NCI-H1930 (cell line): ENCODE measurements around the gene CEP170B.
"Not testable (repeated sequence)": the region's sequence is repeated elsewhere in the genome, so short reads cannot be mapped to it uniquely, and the experiment has no call there.

Source experiments
- DNase-seq, 2 experiments: peaks; one replicate each; lab custom pipeline; 2025; lab: John Stamatoyannopoulos, UW

CEP170B gene

DNA sequence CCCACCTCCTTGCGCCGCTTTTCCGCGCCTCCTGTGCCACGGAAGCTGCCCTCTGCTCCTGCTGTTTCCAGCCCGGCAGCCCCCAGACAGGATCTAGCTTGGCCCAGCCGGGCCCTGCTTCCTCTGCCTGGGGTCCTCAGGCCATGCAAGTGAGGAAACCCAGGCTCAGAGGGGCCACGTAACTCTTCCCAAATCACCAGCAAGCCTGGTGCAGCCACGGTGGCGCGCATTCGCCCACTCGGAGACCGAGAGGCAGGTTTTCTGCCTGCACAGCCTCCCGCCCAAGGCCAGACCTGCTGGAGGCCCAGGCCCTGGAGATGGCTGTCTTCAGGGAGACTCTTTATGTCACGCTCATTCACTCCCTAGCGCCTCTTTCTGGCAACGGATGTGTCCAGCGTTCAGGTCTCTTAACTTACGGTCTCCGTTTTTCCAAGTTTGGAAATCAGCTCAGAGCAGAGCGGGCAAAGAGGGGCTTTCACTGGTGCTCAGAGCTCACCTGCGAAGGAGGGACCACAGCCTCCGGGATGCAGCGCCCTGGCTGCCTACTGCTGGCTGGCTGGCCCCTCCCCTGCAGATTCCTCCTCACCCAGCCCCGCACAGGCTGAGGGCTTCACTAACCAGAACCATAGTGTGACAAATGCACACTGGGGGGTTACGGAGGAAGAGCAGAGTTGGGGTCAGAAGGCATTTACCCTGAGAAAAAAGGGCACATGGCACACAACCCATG, 20.6 kb upstream of the CEP170B start:
- no peak for DNase-seq

- DNase-seq = no peak
Measured at GRCh38 chr14:104845033-104845666, 19.9 kb upstream of the CEP170B start.

GRCh38 chr14:104845834-104846441, 19.1 kb upstream of the CEP170B start:
- DNase-seq = no peak

- no peak for DNase-seq
Measured at GRCh38 chr14:104852280-104852663, 12.8 kb upstream of the CEP170B start.

GRCh38 chr14:104855532-104856090, 9.5 kb upstream of the CEP170B start:
- DNase-seq = no peak

GRCh38 chr14:104856157-104856868, 8.8 kb upstream of the CEP170B start:
- no peak for DNase-seq

DNA sequence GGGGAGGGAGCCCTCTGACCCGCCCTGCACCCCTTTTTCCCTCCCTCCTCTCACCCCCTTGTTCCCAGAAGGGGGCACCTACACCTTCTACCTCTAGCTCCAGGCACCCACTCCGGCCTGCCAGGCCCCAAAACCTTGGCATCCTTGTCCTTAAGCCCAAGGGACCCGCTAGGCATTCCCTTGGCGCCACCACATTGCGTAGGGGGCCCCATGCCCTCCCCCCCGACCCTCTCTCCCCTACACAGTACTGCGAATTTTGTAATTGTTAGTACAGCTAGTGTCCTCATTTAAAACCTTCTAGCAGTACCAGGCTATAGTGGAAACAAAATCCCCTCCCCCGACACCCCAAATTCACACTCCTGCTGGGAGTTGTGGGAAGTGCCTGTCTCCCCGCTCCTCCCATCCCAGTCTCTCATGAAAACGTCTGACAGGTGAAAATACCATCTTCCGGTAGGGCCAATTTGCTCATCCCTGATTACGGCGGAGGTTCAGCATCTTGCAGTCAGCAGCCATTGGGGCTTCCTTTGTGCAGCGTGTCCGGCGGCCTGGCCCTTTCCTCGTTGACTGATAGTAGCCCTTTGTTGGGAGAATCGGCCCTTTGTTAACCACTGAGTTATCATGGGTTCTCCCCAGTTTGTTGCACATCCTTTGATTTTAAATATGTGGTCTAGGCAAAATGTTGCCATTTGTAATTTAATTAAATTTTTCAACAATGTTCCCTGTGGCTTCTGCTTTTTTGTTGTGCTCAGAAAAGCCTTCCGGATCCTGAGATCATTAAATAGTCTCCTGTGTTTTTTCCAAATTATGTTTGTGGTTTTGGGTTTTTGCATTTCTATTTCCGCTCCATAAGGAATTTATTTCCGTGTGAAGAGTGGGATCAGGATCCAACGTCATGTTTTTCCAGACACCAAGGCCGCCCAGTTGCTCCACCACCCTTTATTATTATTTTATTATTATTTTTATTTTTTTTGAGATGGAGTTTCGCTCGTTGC, 7.9 kb upstream of the CEP170B start:
- no peak for DNase-seq

- not testable (repeated sequence) for DNase-seq
Measured at GRCh38 chr14:104857931-104858330, 7.1 kb upstream of the CEP170B start.

DNA sequence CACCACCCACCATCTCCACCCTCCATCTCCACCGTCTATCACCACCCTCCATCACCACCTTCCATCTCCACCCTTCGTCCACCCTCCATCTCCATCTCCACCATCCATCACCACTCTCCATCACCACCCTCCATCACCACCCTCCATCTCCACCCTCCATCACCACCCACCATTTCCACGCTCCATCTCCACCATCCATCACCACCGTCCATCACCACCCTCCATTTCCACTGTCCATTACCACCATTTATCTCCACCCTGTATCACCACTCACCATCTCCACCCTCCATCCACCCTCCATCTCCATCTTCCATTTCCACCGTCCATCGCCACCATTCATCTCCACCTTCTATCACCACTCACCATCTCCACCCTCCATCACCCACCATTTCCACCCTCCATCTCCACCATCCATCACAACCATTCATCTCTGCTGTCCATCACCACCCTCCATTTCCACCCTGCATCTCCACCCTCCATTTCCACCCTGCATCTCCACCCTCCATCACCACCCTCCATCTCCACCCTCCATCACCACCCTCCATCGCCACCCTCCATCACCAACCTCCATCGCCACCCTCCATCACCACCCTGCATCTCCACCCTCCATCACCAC, 6.1 kb upstream of the CEP170B start:
- DNase-seq = no peak

DNA sequence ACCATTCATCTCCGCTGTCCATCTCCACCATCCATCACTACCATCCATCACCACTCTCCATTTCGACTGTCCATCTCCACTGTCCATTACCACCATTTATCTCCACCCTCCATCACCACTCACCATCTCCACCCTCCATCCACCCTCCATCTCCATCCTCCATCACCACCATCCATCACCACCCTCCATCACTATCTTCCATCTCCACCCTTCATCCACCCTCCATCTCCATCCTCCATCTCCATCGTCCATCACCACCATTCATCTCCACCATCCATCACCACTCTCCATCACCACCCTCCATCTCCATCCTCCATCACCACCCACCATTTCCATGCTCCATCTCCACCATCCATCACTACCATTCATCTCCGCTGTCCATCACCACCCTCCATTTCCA, 5.2 kb upstream of the CEP170B start:
- DNase-seq = no peak

DNA sequence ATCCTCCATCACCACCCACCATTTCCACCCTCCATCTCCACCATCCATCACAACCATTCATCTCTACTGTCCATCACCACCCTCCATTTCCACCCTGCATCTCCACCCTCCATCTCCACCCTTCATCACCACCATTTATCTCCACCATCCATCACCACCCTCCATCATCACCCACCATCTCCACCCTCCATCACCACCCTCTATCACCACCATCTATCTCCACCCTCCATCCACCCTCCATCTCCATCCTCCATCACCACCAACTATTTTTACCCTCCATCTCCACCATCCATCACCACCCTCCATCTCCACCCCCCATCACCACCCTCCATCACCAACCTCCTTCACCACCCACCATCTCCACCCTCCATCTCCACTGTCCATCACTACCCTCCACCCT, 4.7 kb upstream of the CEP170B start:
- DNase-seq = no peak

DNA sequence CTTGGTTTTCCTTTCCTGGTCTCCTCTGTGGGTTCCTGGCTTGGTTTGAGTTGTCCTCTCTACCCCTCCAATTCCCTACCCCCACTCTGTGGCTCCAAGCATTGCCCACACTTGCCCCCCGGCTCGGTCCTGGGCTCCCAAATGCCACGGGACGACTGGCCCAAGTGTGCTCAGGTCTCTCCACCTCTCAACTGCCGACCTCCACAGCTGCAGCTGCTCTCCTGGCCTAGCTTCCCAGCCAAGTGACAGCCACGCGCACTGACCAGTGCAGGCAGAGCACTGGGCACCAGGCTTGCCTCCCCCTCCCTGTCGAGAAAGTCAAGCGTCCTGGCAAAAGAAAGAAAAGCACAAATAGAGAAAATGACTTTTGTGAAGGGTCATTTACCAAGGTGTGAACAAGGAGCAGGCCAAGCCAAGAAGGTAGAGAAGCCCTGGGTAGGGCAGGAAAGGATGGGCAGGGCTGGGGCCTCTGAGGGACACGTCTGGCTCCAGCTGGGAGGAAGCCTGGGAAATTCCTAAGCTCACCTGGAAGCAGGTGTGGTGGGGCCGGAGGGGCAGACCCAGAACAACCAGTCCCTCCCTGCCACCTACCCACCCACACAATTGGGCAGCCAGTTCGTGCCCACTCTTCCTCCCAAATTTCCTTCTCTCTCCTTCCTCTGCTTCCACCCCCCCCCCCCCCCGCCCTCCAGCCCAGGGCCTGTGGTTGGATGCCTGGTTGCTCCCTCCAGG, 1.8 kb upstream of the CEP170B start:
- no peak for DNase-seq

- DNase-seq = no peak
Measured at GRCh38 chr14:104863923-104864266, 1.2 kb upstream of the CEP170B start.

- DNase-seq = no peak
Measured at GRCh38 chr14:104864267-104865080, 594 bp upstream of the CEP170B start.

DNA sequence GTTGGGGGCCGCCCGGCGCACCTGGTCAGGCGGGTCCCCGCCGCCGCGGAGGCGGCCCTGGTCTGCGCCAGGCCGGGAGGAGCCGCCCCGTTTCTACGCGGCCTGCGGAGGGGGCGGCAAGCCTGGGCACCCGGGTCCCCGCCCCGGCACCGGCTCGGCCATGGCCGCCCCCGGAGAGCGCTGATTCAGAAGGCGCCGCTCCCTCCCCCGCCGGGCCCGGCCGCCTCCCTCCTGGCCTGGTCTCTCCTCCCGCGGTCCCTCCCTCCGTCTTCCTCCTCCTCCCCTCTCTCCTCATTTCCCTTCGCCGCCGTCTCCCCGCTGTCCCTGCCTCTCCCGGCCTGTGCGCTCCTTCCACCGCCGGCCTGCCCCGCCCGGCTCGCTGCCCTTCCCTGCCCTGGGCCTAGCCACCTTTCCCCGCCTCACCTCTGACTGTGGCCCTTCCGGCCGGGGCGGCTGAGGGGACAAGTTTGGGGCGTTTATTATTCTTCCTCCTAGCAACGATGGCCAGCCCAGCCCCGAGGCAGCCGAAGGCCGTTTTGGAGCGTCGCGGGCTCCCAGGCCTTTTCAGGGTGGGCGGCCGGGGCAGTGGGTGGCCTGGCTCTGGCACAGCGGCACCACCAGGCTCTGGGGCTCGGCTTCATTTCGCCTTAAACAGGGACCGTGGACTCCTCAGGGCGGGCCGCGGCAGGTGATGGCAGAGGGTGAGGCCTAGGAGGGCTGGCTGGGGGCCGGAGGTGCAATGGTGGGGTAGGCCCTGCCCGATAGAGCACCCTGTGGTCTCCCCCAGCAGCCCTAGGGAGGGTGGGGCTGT, 768 bp downstream of the CEP170B start:
- no peak for DNase-seq

DNA sequence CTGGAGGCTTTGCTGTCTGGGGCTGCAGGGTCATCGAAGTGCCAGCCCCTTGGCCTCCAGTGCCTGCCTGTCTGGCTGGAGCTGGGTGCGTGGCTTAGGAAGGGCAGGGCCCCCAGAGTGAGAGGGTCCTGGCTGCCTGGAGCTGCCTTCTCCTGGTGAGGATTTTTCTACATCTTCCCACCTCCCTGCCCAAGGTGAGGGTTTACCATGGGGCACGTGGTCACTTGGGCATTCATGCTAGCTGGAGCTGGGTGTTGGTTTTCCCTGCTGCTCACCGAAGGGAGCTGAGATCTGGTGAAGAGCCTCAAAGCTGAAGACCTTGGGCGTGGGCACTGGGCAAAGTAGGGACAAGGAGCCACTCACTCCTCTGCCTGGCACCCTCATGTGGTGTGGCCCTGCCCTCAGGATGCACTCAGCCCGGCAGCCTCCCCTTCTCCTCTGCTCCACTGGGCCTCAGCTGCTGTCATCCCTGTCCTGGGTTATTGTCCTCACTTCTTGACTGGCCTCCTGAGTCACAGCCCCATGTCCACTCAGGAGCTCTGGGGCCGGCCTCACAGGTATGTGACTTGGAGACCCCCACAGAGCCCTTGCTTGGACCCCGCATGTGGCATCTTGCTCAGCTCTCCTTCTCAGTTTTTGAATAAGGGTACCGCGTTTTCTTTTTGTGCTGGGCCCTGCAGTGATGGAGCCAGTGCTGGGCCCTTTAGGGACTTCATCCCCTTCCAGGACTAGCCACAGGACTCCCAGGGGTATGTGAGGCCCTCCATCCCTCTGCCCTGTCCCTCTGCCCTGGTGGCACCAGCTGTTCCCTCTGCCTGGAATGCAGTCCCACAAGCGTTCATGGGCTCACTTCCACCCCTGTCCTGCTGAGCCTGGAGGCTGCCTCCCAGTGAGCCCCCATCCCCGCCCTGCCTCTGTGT, 1.6 kb downstream of the CEP170B start:
- DNase-seq = no peak

DNA sequence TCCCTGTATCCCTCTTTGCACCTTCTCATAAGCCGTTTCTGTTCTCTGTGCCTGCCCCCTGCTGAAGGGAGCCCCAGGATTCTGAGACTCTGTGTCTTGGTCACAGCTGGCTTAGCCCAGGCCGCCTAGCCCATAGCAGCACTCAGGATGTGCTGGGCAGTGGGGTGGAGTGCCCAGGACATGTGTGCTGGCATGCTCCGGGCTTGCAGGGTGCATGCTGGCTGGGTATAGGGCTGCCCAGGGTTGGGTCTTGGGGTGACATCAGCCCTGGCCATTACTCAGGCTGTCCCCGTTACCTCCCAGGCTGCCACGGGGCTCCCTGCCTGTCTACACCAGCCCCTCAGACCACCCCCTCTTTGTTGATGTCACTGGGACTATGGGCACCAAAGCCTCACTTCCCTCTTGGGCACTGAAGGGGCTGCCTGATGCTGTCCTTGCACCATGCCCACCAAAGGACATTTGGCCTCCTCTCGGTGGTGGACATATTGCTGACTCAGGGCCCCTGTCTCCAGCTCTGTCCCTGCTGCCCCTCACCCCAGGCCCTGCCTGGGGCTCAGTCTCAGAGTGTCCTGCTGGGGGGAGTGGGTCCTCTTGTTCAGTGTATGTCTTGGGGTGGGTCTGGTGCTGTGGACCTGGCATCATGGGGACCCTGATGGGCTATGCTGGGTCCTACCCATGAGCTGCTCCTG, 2.4 kb downstream of the CEP170B start:
- no peak for DNase-seq
